Adipocyte (in vitro differentiated cells): Measurements from ENCODE around the gene SPAG5.
A peak's percentile ranks its signal among the peaks of the same experiment; 100 is the strongest.
"Not testable (repeated sequence)": the region's sequence is repeated elsewhere in the genome, so short reads cannot be mapped to it uniquely, and the experiment has no call there.

Experiments used
- DNase-seq: peaks from one replicate; pipeline ENCODE4 v3.0.0-alpha.2; 2015; ENCODE audit warnings: low read depth
- H3K27me3 ChIP-seq: replicated peaks from 2 replicates; pipeline ENCODE4 v1.7.0; 2013; ENCODE audit warnings: mild to moderate bottlenecking, low read length, moderate library complexity; ENCODE audit not compliant: control insufficient read depth, insufficient read depth
- H3K36me3 ChIP-seq: 2 replicates; pipeline ENCODE4 v1.7.0; 2013; ENCODE audit warnings: low read length, mild to moderate bottlenecking, moderate library complexity; ENCODE audit not compliant: control insufficient read depth, insufficient read depth, severe bottlenecking
- H3K4me1 ChIP-seq: 2 replicates; pipeline ENCODE4 v1.7.0; 2013; ENCODE audit warnings: mild to moderate bottlenecking, low read length, moderate library complexity; ENCODE audit not compliant: control insufficient read depth, insufficient read depth
- H3K4me3 ChIP-seq: 2 replicates; pipeline ENCODE4 v1.7.0; 2013; ENCODE audit warnings: mild to moderate bottlenecking, low read length, moderate library complexity
- H3K9ac ChIP-seq: 2 replicates; pipeline ENCODE4 v1.7.0; 2013; ENCODE audit warnings: mild to moderate bottlenecking, low read length, moderate library complexity
- H3K9me3 ChIP-seq: 2 replicates; pipeline ENCODE4 v1.7.0; 2013; ENCODE audit warnings: mild to moderate bottlenecking, low read length, moderate library complexity; ENCODE audit not compliant: control insufficient read depth

The SPAG5 gene

GRCh38 chr17:28578246-28579195 is 20.3 kb downstream of the SPAG5 start:
- H3K9ac ChIP-seq, result no peak overlapping the region
- H3K36me3 ChIP-seq, result peaks cover 5% of the 10 kb centered on the region
- H3K4me1 ChIP-seq, result peaks cover 7% of the 10 kb centered on the region
- no peak overlapping the region for H3K4me3 ChIP-seq
- no peak for DNase-seq
- no peaks in the 10 kb centered on the region for H3K27me3 ChIP-seq
- H3K9me3 ChIP-seq, result no peaks in the 10 kb centered on the region

- Histone ChIP-seq H3K4me1 (peaks cover 11% of the 10 kb centered on the region), H3K4me3 (no peak overlapping the region), H3K36me3 (peaks cover 3% of the 10 kb centered on the region), H3K9ac (no peak overlapping the region), H3K9me3 (no peaks in the 10 kb centered on the region), H3K27me3 (no peaks in the 10 kb centered on the region)
- no peak for DNase-seq
These were observed 21.4 kb downstream of the SPAG5 start for GRCh38 chr17:28577466-28577824.

GRCh38 chr17:28576758-28577465 is 21.9 kb downstream of the SPAG5 start, which contains the start of gene ALDOC:
TSS of gene ALDOC (minus strand) at chr17:28576895. CDS start at chr17:28575532, 1,363 bp downstream.
- peak; percentile 95 for DNase-seq
- Histone ChIP-seq H3K36me3 (peaks cover 3% of the 10 kb centered on the region), H3K4me3 (peak within 1 kb of the TSS; percentile 67), H3K27me3 (no peaks in the 10 kb centered on the region), H3K9ac (no peak within 1 kb of the TSS), H3K9me3 (no peaks in the 10 kb centered on the region), H3K4me1 (peaks cover 16% of the 10 kb centered on the region)

- DNase-seq, H3K4me3 ChIP-seq: not testable (repeated sequence)
These were observed 22.8 kb downstream of the SPAG5 start for GRCh38 chr17:28576016-28576415.

GRCh38 chr17:28575126-28575795 is 23.6 kb downstream of the SPAG5 start:
- no peak for DNase-seq
- H3K27me3 ChIP-seq, result no peaks in the 10 kb centered on the region

More at GRCh38 chr17:28576016-28576415, 22.8 kb downstream of the SPAG5 start:
- not testable (repeated sequence) for H3K27me3 ChIP-seq, H3K9me3 ChIP-seq, H3K9ac ChIP-seq, H3K36me3 ChIP-seq
- H3K4me1 ChIP-seq, result peaks cover 19% of the 10 kb centered on the region

GRCh38 chr17:28574526-28574925 is 24.3 kb downstream of the SPAG5 start:
- Histone ChIP-seq H3K4me1 (peaks cover 25% of the 10 kb centered on the region), H3K4me3 (no peak overlapping the region), H3K9me3 (no peaks in the 10 kb centered on the region), H3K27me3 (no peaks in the 10 kb centered on the region), H3K9ac (no peak overlapping the region), H3K36me3 (peaks cover 3% of the 10 kb centered on the region)
- no peak for DNase-seq

More at GRCh38 chr17:28575126-28575795, 23.6 kb downstream of the SPAG5 start:
- Histone ChIP-seq H3K36me3 (peaks cover 3% of the 10 kb centered on the region), H3K4me1 (peaks cover 22% of the 10 kb centered on the region), H3K4me3 (no peak overlapping the region), H3K9ac (no peak overlapping the region), H3K9me3 (no peaks in the 10 kb centered on the region)

- Histone ChIP-seq H3K27me3 (no peaks in the 10 kb centered on the region), H3K4me3 (no peak overlapping the region), H3K4me1 (peaks cover 25% of the 10 kb centered on the region), H3K36me3 (peaks cover 3% of the 10 kb centered on the region), H3K9ac (no peak overlapping the region), H3K9me3 (no peaks in the 10 kb centered on the region)
- DNase-seq, result no peak
These were observed 24.8 kb downstream of the SPAG5 start for GRCh38 chr17:28573966-28574480.

- no peak overlapping the region for H3K4me3 ChIP-seq
- no peak for DNase-seq
- no peaks in the 10 kb centered on the region for H3K9me3 ChIP-seq
These were observed 25.3 kb downstream of the SPAG5 start for GRCh38 chr17:28573521-28573920.

GRCh38 chr17:28573040-28573380 is 25.8 kb downstream of the SPAG5 start:
- no peak overlapping the region for H3K4me3 ChIP-seq
- H3K9me3 ChIP-seq, result no peaks in the 10 kb centered on the region
- no peaks in the 10 kb centered on the region for H3K36me3 ChIP-seq
- H3K9ac ChIP-seq, result no peak overlapping the region
- H3K4me1 ChIP-seq, result peaks cover 25% of the 10 kb centered on the region
- DNase-seq, result no peak
- H3K27me3 ChIP-seq, result no peaks in the 10 kb centered on the region

More at GRCh38 chr17:28573521-28573920, 25.3 kb downstream of the SPAG5 start:
- H3K4me1 ChIP-seq, result peaks cover 25% of the 10 kb centered on the region
- H3K9ac ChIP-seq, result no peak overlapping the region
- no peaks in the 10 kb centered on the region for H3K27me3 ChIP-seq
- H3K36me3 ChIP-seq, result peaks cover 2% of the 10 kb centered on the region

GRCh38 chr17:28572259-28573039 is 26.4 kb downstream of the SPAG5 start:
- Histone ChIP-seq H3K9me3 (no peaks in the 10 kb centered on the region), H3K27me3 (no peaks in the 10 kb centered on the region), H3K9ac (peak overlapping the region; percentile 90), H3K4me3 (peak overlapping the region; percentile 92), H3K36me3 (peaks cover 4% of the 10 kb centered on the region), H3K4me1 (peaks cover 25% of the 10 kb centered on the region)
- no peak for DNase-seq
